ENCODE results near the gene UMAD1. TPM values are rescaled to one million over a fixed set of nuclear protein-coding genes. Genes with fewer than 3 reads are reported as not detected.

UMAD1 gene
- total RNA-seq, 2 donors from 2014 or later = 19.5 to 31.4 TPM

DNA sequence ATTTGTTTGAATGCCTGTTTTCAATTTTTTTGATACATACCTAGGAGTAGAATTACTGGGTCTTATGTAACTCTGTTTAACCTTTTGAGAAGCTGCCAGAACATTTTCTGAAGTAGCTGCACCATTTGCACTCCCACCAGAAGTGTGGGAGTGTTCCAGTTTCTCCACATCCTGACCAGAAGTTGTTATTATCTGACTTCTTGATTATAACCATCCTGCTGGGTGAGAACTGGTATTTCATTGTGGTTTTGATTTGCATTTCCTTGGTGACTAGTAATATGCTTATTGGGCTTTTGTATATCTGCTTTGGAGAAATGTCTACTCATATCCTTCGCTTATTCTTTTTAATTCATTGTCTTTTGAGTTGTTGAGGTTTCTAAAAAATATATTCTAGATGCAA, 210.8 kb downstream of the UMAD1 start:
- DNase-seq (ENCODE audit: low spot score) = no peak
- H3K36me3 ChIP-seq = no peaks in the 10 kb centered on the region
- H3K27ac ChIP-seq = no peak overlapping the region
- WGBS = 100% methylated on average over 1 of the region's 1 CpG
- no peak overlapping the region for H3K4me3 ChIP-seq
- H3K27me3 ChIP-seq (replicated peaks; ENCODE audit: insufficient read depth) = no peaks in the 10 kb centered on the region
- no peaks in the 10 kb centered on the region for H3K9me3 ChIP-seq
- intact Hi-C loops (cut with DNase I) = no loop called here
- TF ChIP-seq POLR2A (IDR thresholded peaks at IDR 0.05) = no peak
- TF ChIP-seq, protein P1, sequence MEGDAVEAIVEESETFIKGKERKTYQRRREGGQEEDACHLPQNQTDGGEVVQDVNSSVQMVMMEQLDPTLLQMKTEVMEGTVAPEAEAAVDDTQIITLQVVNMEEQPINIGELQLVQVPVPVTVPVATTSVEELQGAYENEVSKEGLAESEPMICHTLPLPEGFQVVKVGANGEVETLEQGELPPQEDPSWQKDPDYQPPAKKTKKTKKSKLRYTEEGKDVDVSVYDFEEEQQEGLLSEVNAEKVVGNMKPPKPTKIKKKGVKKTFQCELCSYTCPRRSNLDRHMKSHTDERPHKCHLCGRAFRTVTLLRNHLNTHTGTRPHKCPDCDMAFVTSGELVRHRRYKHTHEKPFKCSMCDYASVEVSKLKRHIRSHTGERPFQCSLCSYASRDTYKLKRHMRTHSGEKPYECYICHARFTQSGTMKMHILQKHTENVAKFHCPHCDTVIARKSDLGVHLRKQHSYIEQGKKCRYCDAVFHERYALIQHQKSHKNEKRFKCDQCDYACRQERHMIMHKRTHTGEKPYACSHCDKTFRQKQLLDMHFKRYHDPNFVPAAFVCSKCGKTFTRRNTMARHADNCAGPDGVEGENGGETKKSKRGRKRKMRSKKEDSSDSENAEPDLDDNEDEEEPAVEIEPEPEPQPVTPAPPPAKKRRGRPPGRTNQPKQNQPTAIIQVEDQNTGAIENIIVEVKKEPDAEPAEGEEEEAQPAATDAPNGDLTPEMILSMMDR (IDR thresholded peaks at IDR 0.05) = no peak
- TF ChIP-seq POLR2AphosphoS5 (IDR thresholded peaks at IDR 0.05) = no peak
- no peaks in the 10 kb centered on the region for H3K4me1 ChIP-seq (replicated peaks)

DNA sequence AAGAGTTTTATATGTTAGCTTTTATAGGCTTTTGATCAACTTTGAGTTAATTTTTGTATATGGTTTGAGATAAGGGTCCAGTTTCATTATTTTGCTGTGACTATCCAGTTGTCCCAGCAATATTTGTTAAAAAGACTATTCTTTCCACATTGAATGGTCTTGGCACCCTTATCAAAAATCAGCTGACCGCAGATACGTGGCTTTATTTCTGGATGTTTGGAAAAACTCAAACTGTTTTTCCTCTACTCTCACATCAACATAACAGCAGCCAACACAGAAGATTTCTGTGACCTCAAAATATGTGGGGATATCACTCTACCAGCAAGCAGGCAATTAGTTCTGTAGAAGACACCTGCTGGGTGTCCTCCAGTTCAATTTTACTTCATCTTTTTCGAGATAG, 211.4 kb downstream of the UMAD1 start:
- no peak for DNase-seq (ENCODE audit: low spot score)
- TF ChIP-seq POLR2A (IDR thresholded peaks at IDR 0.05) (no peak), POLR2AphosphoS5 (IDR thresholded peaks at IDR 0.05) (no peak)
- TF ChIP-seq, protein P1 (IDR thresholded peaks at IDR 0.05) = no peak
- Histone ChIP-seq H3K4me1 (replicated peaks) (no peaks in the 10 kb centered on the region), H3K4me3 (no peak overlapping the region), H3K9me3 (no peaks in the 10 kb centered on the region), H3K27me3 (replicated peaks; ENCODE audit: insufficient read depth) (no peaks in the 10 kb centered on the region), H3K27ac (no peak overlapping the region), H3K36me3 (no peaks in the 10 kb centered on the region)
- intact Hi-C loops (cut with DNase I) = no loop called here
- WGBS = 87% methylated on average over 3 of the region's 3 CpGs

DNA sequence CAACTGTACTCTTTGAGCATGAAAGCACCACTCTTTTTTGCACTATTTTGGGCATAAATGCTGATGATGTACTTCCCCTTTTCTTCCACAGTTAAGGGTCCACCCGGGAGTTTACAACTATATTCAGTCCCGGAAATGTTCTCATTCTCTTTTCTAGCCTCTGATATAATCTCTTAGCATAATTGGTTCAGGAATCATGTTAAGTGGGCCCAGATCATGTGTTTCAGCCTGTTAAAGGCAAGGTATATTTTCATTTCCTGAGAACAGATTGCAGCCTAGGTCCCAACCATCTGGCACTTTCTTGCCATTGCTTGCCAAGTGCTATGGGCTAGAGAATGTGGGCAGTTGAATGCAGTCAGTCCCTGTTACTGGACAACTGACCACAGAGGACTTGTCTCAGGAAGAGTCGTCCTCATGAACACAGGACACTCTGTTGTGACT, 216.6 kb downstream of the UMAD1 start:
- TF ChIP-seq POLR2A (IDR thresholded peaks at IDR 0.05) = no peak
- no peak for TF ChIP-seq POLR2AphosphoS5 (IDR thresholded peaks at IDR 0.05)
- TF ChIP-seq, protein P1 (IDR thresholded peaks at IDR 0.05) = no peak
- Histone ChIP-seq H3K4me3 (no peak overlapping the region), H3K4me1 (replicated peaks) (no peaks in the 10 kb centered on the region), H3K9me3 (no peaks in the 10 kb centered on the region), H3K27ac (no peak overlapping the region), H3K36me3 (no peaks in the 10 kb centered on the region), H3K27me3 (replicated peaks; ENCODE audit: insufficient read depth) (no peaks in the 10 kb centered on the region)
- WGBS = 73% methylated on average over 3 of the region's 3 CpGs
- intact Hi-C loops (cut with DNase I) = no loop called here
- no peak for DNase-seq (ENCODE audit: low spot score)

DNA sequence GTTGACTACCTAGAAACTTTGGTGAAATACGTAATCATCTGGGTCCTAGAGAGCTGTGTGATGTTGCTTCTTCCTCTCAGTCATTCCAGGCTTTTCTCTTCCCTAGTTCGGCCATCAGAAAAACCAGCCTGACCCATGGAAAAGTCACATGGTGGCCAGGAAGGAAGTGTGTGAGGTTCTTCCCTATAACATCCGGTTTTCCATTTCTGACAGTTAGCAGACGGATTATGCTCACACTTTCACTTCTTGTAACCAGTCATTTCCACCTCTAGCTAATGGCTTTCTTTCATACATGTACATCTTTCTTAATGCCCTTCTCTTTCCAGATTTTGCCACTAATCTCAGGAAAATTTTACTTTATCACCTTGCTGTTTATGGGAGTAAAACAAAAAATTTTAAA, 218.0 kb downstream of the UMAD1 start:
- Histone ChIP-seq H3K4me3 (no peak overlapping the region), H3K4me1 (replicated peaks) (no peaks in the 10 kb centered on the region), H3K9me3 (no peaks in the 10 kb centered on the region), H3K27ac (no peak overlapping the region), H3K27me3 (replicated peaks; ENCODE audit: insufficient read depth) (no peaks in the 10 kb centered on the region), H3K36me3 (no peaks in the 10 kb centered on the region)
- intact Hi-C loops (cut with DNase I) = no loop called here
- TF ChIP-seq POLR2AphosphoS5 (IDR thresholded peaks at IDR 0.05) (no peak), POLR2A (IDR thresholded peaks at IDR 0.05) (no peak)
- TF ChIP-seq, protein P1 (IDR thresholded peaks at IDR 0.05) = no peak
- 91% methylated on average over 4 of the region's 4 CpGs for WGBS
- no peak for DNase-seq (ENCODE audit: low spot score)

DNA sequence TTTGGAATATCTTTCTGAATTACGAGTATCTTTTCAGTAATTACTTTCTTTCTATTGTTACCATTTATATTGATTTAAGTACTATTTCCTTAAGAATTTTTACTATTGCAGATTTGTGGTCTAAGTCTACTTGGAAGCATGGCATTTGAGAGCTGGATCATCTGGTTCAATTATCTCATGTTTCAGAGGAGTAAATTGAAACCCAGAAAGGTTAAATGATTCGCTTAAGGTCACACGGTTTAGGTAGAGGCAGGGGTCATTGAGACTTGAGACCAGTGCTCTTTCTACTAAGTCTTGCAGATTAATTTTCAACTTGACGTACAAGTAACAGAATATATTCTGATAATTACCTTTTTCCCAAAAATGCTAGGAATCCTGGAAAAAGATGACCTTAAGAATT, 218.9 kb downstream of the UMAD1 start:
- Histone ChIP-seq H3K4me1 (replicated peaks) (no peaks in the 10 kb centered on the region), H3K4me3 (no peak overlapping the region), H3K9me3 (no peaks in the 10 kb centered on the region), H3K36me3 (no peaks in the 10 kb centered on the region), H3K27ac (no peak overlapping the region), H3K27me3 (replicated peaks; ENCODE audit: insufficient read depth) (no peaks in the 10 kb centered on the region)
- intact Hi-C loops (cut with DNase I) = no loop called here
- no peak for TF ChIP-seq POLR2A (IDR thresholded peaks at IDR 0.05)
- no peak for DNase-seq (ENCODE audit: low spot score)
- WGBS = 92% methylated on average over 4 of the region's 4 CpGs
